RPMI7951 (cell line): Measurements from ENCODE around the gene RAB17. TPM values are rescaled to one million over a fixed set of nuclear protein-coding genes. Genes with fewer than 3 reads are reported as not detected.

ENCODE experiments used
- DNase-seq: peaks from one replicate; pipeline ENCODE4 v3.0.0-alpha.2; 2012; ENCODE audit warnings: low read depth
- total RNA-seq: library from RNA; depleted of rRNA; stranded (reverse); fragments of >200 nt; shearing (Covaris generic); gene quantifications from 2 replicates; pipeline ENCODE4 v1.2.3, GENCODE V29; 2014; rRNA removed

The RAB17 gene
- 3.6 and 4.5 TPM in 2 replicates for total RNA-seq

GRCh38 chr2:237590272-237591140, at the start of gene RAB17:
Gene RAB17 (minus strand): TSS chr2:237590734. CDS start chr2:237586154, 4,580 bp downstream.
- DNase-seq = peak; percentile 67

GRCh38 chr2:237639836-237640220, 49.3 kb upstream of the RAB17 start:
- DNase-seq = no peak

- DNase-seq = no peak
Measured at GRCh38 chr2:237639052-237639835, 48.7 kb upstream of the RAB17 start.

- DNase-seq = no peak
Measured at GRCh38 chr2:237638176-237638575, 47.6 kb upstream of the RAB17 start.

- no peak for DNase-seq
Measured at GRCh38 chr2:237637429-237638135, 47.0 kb upstream of the RAB17 start.

GRCh38 chr2:237636578-237636977, 46.0 kb upstream of the RAB17 start:
- no peak for DNase-seq

- no peak for DNase-seq
Measured at GRCh38 chr2:237633061-237633561, 42.6 kb upstream of the RAB17 start.

GRCh38 chr2:237631801-237632585, 41.5 kb upstream of the RAB17 start:
- DNase-seq = no peak

- no peak for DNase-seq
Measured at GRCh38 chr2:237631007-237631785, 40.7 kb upstream of the RAB17 start.

- DNase-seq = no peak
Measured at GRCh38 chr2:237630216-237631000, 39.9 kb upstream of the RAB17 start.

- peak; percentile 69 for DNase-seq
Measured at GRCh38 chr2:237629739-237630138, 39.2 kb upstream of the RAB17 start.

- peak; percentile 30 for DNase-seq
Measured at GRCh38 chr2:237629188-237629534, 38.6 kb upstream of the RAB17 start.

GRCh38 chr2:237628247-237629187, 38.0 kb upstream of the RAB17 start:
- no peak for DNase-seq

- DNase-seq = peak; percentile 52
Measured at GRCh38 chr2:237627441-237628246, 37.1 kb upstream of the RAB17 start, which contains the start of gene LRRFIP1. Gene LRRFIP1 (plus strand): TSS chr2:237627587. CDS start chr2:237627645, 58 bp downstream.

GRCh38 chr2:237626813-237627440, 36.4 kb upstream of the RAB17 start:
- no peak for DNase-seq

- DNase-seq = no peak
Measured at GRCh38 chr2:237625777-237626176, 35.2 kb upstream of the RAB17 start.

GRCh38 chr2:237625216-237625705, 34.7 kb upstream of the RAB17 start:
- no peak for DNase-seq
